GM21381 (cell line): ENCODE data around the gene WFDC9.
"Not testable (repeated sequence)": the region's sequence is repeated elsewhere in the genome, so short reads cannot be mapped to it uniquely, and the experiment has no call there.

ENCODE experiments used
- ATAC-seq: cut with Tn5 transposase; IDR thresholded peaks from one replicate; pipeline ENCODE4 v1.9.1; 2021; ENCODE audit warnings: mild to moderate bottlenecking, moderate library complexity; ENCODE audit not compliant: unreplicated experiment

The WFDC9 gene

GRCh38 chr20:45593498-45593897, 37.6 kb downstream of the WFDC9 start:
- no peak for ATAC-seq

GRCh38 chr20:45592574-45593189, 38.4 kb downstream of the WFDC9 start:
- no peak for ATAC-seq

GRCh38 chr20:45589725-45590124, 41.4 kb downstream of the WFDC9 start:
- no peak for ATAC-seq

GRCh38 chr20:45588800-45589199, 42.3 kb downstream of the WFDC9 start:
- no peak for ATAC-seq

GRCh38 chr20:45585986-45586385, 45.1 kb downstream of the WFDC9 start:
- ATAC-seq: not testable (repeated sequence)

- ATAC-seq: not testable (repeated sequence)
Observed at GRCh38 chr20:45584294-45584693, 46.8 kb downstream of the WFDC9 start.

- ATAC-seq: no peak
Observed at GRCh38 chr20:45583502-45583901, 47.6 kb downstream of the WFDC9 start.

GRCh38 chr20:45581702-45582101, 49.4 kb downstream of the WFDC9 start:
- no peak for ATAC-seq

GRCh38 chr20:45579184-45579583, 51.9 kb downstream of the WFDC9 start, which contains the start of gene WFDC8:
Gene WFDC8, minus strand, starts transcription at chr20:45579284. Its CDS starts 37 bp downstream, at chr20:45579247.
- ATAC-seq: no peak

- ATAC-seq: no peak
Observed at GRCh38 chr20:45578231-45578630, 52.9 kb downstream of the WFDC9 start.

- no peak for ATAC-seq
Observed at GRCh38 chr20:45576995-45577394, 54.1 kb downstream of the WFDC9 start.

GRCh38 chr20:45575931-45576330, 55.2 kb downstream of the WFDC9 start:
- no peak for ATAC-seq

GRCh38 chr20:45569650-45570049, 61.4 kb downstream of the WFDC9 start:
- not testable (repeated sequence) for ATAC-seq

GRCh38 chr20:45564760-45565276, 66.3 kb downstream of the WFDC9 start:
- no peak for ATAC-seq
